Measurements from ENCODE around the gene PTPDC1. TPM values are rescaled to one million over a fixed set of nuclear protein-coding genes. Genes with fewer than 3 reads are reported as not detected.

Gene PTPDC1
- total and polyA plus RNA-seq, 2 of the 8 experiments (the other 6 are each of a cell fraction or from before 2014, with no cell fraction given): 4.1 to 7.3 TPM

- TF ChIP-seq CHD7 (IDR thresholded peaks at IDR 0.05; ENCODE audit: insufficient replicate concordance, low read length): no peak
- no peak for TF ChIP-seq POU5F1 (IDR thresholded peaks at IDR 0.05; ENCODE audit: low read depth, low read length)
- no peak for TF ChIP-seq CHD2 (IDR thresholded peaks at IDR 0.05; ENCODE audit: low read length)
- TF ChIP-seq SRF (IDR thresholded peaks at IDR 0.05; ENCODE audit: low read depth, low read length): no peak
- no peak for TF ChIP-seq YY1 (IDR thresholded peaks at IDR 0.05; ENCODE audit: low read depth, low read length)
- no peak for TF ChIP-seq SP1 (IDR thresholded peaks at IDR 0.05; ENCODE audit: low read depth, low read length)
- TF ChIP-seq GABPA (IDR thresholded peaks at IDR 0.05; ENCODE audit: borderline replicate concordance, insufficient read depth, low read length): no peak
- TF ChIP-seq BACH1 (IDR thresholded peaks at IDR 0.05; ENCODE audit: low read length): no peak
- TF ChIP-seq EGR1 (IDR thresholded peaks at IDR 0.05; ENCODE audit: borderline replicate concordance, low read depth, low read length): no peak
- no peak for TF ChIP-seq EZH2 (IDR thresholded peaks at IDR 0.05; ENCODE audit: low read depth, low read length, severe bottlenecking)
Measured at GRCh38 chr9:94156348-94157049, 72.2 kb downstream of the PTPDC1 start (continued).
